Activated CD4-positive, alpha-beta T cell treated with anti-CD3 and anti-CD28 coated beads, Interleukin-2, amount 10 ng/mL, durations not matched to agents 7 days and 5 days (primary cell): Measurements from ENCODE around the gene AACS. TPM values are rescaled to one million over a fixed set of nuclear protein-coding genes. Genes with fewer than 3 reads are reported as not detected.

ENCODE experiments used
- CTCF ChIA-PET: fragments of 350-600 bp; sonication (Branson Sonifier 250); formaldehyde crosslinking; loops from one replicate; lab custom pipeline; 2021; ENCODE audit warnings: antibody characterized with exemption; lab: Charles Lee
- POLR2A ChIA-PET: fragments of 350-600 bp; sonication (Branson Sonifier 250); formaldehyde crosslinking; loops from one replicate; lab custom pipeline; 2021; ENCODE audit warnings: antibody characterized with exemption; lab: Charles Lee
- DNase-seq: peaks from one replicate; pipeline ENCODE4 v3.0.0-alpha.2; 2020
- H3K27ac Mint-ChIP-seq: one replicate; pipeline ENCODE4 v1.8.0; 2021; ENCODE audit warnings: mild to moderate bottlenecking, moderate library complexity, mixed read lengths
- H3K27me3 Mint-ChIP-seq: one replicate; pipeline ENCODE4 v1.8.0; 2021; ENCODE audit warnings: mixed read lengths
- H3K36me3 Mint-ChIP-seq: one replicate; pipeline ENCODE4 v1.8.0; 2021; ENCODE audit warnings: low read depth, mixed read lengths
- H3K4me1 Mint-ChIP-seq: one replicate; pipeline ENCODE4 v1.8.0; 2021; ENCODE audit warnings: mixed read lengths
- H3K4me3 Mint-ChIP-seq: one replicate; pipeline ENCODE4 v1.8.0; 2021; ENCODE audit warnings: mild to moderate bottlenecking, moderate library complexity, mixed read lengths
- H3K9me3 Mint-ChIP-seq: one replicate; pipeline ENCODE4 v1.8.0; 2021; ENCODE audit warnings: mixed read lengths
- total RNA-seq, 2 experiments: library from RNA; stranded (reverse); gene quantifications; one replicate each; pipeline ENCODE4 v1.2.3, GENCODE V29; 2021

The AACS gene
- total RNA-seq, 2 experiments from 2014 or later, result 17.8 to 19.1 TPM

DNA sequence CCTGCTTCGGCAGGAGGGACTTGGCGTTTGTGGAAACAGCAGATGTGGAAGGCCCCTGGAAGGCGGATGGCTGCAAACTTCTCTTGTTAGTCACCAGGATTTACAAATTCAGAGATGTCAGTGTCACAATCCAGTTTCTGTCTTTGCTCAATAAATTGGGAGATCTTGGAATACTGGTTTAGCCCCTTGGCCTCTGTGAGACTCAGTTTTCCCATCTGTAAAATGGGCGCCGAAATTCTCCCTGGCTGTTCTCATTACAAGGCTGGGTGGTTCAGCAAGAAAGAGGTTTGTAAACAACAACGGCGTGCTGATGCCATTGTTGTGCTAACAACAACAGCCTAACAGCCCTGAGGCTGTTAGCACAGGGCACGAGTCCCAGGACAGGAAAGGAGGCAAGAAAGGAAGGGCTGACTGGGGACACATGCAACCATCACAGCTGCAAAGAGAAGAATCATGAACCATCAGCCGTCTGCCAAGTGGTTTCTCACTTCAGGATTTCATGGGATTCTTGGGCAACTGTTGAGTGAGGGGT is 127.5 kb downstream of the AACS start:
- ChIA-PET POLR2A (no interaction called here), CTCF (interaction anchor here (0.9 kb wide), 1 partner anchor 10 kb away, joined by 3 read pairs; no protein-coding TSS in a partner anchor)
- Mint-ChIP-seq H3K4me1 (peaks cover 2% of the 10 kb centered on the region), H3K27ac (no peak overlapping the region), H3K36me3 (no peaks in the 10 kb centered on the region), H3K9me3 (no peaks in the 10 kb centered on the region), H3K4me3 (no peak overlapping the region), H3K27me3 (peaks cover 62% of the 10 kb centered on the region)
- DNase-seq, result no peak

Other genes with a start within 250 kb of the AACS start
- 1 to 10 TPM; 5.3 to 6.2 TPM for gene SCARB1, start 201.6 kb upstream of the AACS start, total RNA-seq
- 100 to 1,000 TPM; 749 to 755 TPM for gene UBC, start 150.8 kb upstream of the AACS start, total RNA-seq
- gene DHX37, start 76.3 kb upstream of the AACS start, total RNA-seq, result 10 to 100 TPM; 30.2 to 32.2 TPM
- 10 to 100 TPM; 24.8 to 26.8 TPM for gene BRI3BP, start 71.8 kb upstream of the AACS start, total RNA-seq
- gene TMEM132B, start 121.0 kb downstream of the AACS start, total RNA-seq, result not detected